ENCODE results near the gene NRN1L.

The NRN1L gene

GRCh38 chr16:67933805-67934204, 49.1 kb downstream of the NRN1L start:
- TF ChIP-seq SIN3A (IDR thresholded peaks at IDR 0.05; ENCODE audit: borderline replicate concordance, insufficient read depth, low read length) (no peak), POLR2AphosphoS5 (IDR thresholded peaks at IDR 0.05; ENCODE audit: low read depth, low read length) (no peak), TAF1 (IDR thresholded peaks at IDR 0.05; ENCODE audit: borderline replicate concordance, insufficient read depth, low read length) (no peak), FOXP2 (optimal IDR thresholded peaks at IDR 0.05; ENCODE audit: borderline replicate concordance, extremely low read depth, extremely low read length, insufficient read depth) (no peak), REST (IDR thresholded peaks at IDR 0.05; ENCODE audit: insufficient read depth in 1 of 2, low read depth in 2 of 2, low read length in 2 of 2) (no peak)

- TF ChIP-seq POLR2AphosphoS5 (IDR thresholded peaks at IDR 0.05; ENCODE audit: low read depth, low read length) (peak; percentile 40; the same call in 1 of the 2 replicates), FOXP2 (optimal IDR thresholded peaks at IDR 0.05; ENCODE audit: borderline replicate concordance, extremely low read depth, extremely low read length, insufficient read depth) (no peak)
These were observed 49.8 kb downstream of the NRN1L start for GRCh38 chr16:67934306-67935100.

- no peak for TF ChIP-seq FOXP2 (optimal IDR thresholded peaks at IDR 0.05; ENCODE audit: borderline replicate concordance, extremely low read depth, extremely low read length, insufficient read depth)
- TF ChIP-seq POLR2AphosphoS5 (IDR thresholded peaks at IDR 0.05; ENCODE audit: low read depth, low read length) = no peak
- TF ChIP-seq REST (IDR thresholded peaks at IDR 0.05; ENCODE audit: insufficient read depth in 1 of 2, low read depth in 2 of 2, low read length in 2 of 2) = no peak
- no peak for TF ChIP-seq SIN3A (IDR thresholded peaks at IDR 0.05; ENCODE audit: borderline replicate concordance, insufficient read depth, low read length)
- TF ChIP-seq TAF1 (IDR thresholded peaks at IDR 0.05; ENCODE audit: borderline replicate concordance, insufficient read depth, low read length) = no peak
These were observed 50.4 kb downstream of the NRN1L start for GRCh38 chr16:67935101-67935401.

- no peak for TF ChIP-seq FOXP2 (optimal IDR thresholded peaks at IDR 0.05; ENCODE audit: borderline replicate concordance, extremely low read depth, extremely low read length, insufficient read depth)
- TF ChIP-seq REST (IDR thresholded peaks at IDR 0.05; ENCODE audit: insufficient read depth in 1 of 2, low read depth in 2 of 2, low read length in 2 of 2) = peak in 1 of 2 experiments; percentile 57; a peak in 1 of 4 replicates
- TF ChIP-seq POLR2AphosphoS5 (IDR thresholded peaks at IDR 0.05; ENCODE audit: low read depth, low read length) = peak; percentile 91
- TF ChIP-seq TAF1 (IDR thresholded peaks at IDR 0.05; ENCODE audit: borderline replicate concordance, insufficient read depth, low read length) = peak; percentile 90
- TF ChIP-seq SIN3A (IDR thresholded peaks at IDR 0.05; ENCODE audit: borderline replicate concordance, insufficient read depth, low read length) = no peak
These were observed 50.9 kb downstream of the NRN1L start for GRCh38 chr16:67935402-67936123.
